ENCODE results near the gene IL17RE.

DNA sequence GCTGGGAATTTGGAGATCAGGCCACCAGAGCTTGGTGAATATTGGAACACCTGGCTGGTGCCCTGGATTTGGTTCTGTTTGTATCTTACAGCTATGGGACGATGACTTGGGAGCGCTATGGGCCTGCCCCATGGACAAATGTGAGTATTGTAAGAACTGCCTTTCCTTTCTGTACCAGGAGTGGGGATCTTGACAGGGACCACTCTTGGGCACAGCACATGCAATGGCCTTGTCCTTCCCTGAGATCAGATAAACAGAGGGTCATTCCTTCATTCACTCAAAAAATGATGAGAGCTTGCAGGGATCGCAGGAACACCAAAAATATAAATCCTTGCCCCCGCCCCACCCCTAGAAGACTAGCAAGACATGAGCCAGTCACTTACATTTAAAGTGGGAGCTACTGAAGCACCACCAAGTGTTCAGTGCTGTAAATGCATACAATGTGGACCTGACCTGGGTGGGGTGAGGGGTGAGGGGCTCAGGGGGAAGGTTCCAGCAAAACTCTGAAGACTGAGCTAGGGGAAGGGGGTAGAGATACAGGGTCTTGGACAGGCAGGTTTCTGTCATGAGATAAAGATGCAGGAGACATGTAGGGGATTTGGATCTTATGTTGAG, 28.3 kb downstream of the IL17RE start:
- TF ChIP-seq, protein P1, sequence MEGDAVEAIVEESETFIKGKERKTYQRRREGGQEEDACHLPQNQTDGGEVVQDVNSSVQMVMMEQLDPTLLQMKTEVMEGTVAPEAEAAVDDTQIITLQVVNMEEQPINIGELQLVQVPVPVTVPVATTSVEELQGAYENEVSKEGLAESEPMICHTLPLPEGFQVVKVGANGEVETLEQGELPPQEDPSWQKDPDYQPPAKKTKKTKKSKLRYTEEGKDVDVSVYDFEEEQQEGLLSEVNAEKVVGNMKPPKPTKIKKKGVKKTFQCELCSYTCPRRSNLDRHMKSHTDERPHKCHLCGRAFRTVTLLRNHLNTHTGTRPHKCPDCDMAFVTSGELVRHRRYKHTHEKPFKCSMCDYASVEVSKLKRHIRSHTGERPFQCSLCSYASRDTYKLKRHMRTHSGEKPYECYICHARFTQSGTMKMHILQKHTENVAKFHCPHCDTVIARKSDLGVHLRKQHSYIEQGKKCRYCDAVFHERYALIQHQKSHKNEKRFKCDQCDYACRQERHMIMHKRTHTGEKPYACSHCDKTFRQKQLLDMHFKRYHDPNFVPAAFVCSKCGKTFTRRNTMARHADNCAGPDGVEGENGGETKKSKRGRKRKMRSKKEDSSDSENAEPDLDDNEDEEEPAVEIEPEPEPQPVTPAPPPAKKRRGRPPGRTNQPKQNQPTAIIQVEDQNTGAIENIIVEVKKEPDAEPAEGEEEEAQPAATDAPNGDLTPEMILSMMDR (conservative IDR thresholded peaks at IDR 0.05; ENCODE audit: low read depth, low read length): peak; percentile 47
- TF ChIP-seq EZH2phosphoT487 (IDR thresholded peaks at IDR 0.05; ENCODE audit: borderline replicate concordance, low read length): no peak
- no peak for TF ChIP-seq EZH2 (IDR thresholded peaks at IDR 0.05; ENCODE audit: low read length, unreplicated experiment)

Measured in PC-3 (cell line).